Measurements from ENCODE around the gene MRPL27.

- TF ChIP-seq GATA2 (IDR thresholded peaks at IDR 0.05; ENCODE audit: low read depth, low read length) (no peak), GATA3 (IDR thresholded peaks at IDR 0.05; ENCODE audit: low read depth, low read length) (no peak)
Measured at GRCh38 chr17:50318501-50319285, 54.3 kb downstream of the MRPL27 start.
